ENCODE results near the gene NPFFR2. TPM values are rescaled to one million over a fixed set of nuclear protein-coding genes. Genes with fewer than 3 reads are reported as not detected.
A peak's percentile ranks its signal among the peaks of the same experiment; 100 is the strongest.
"Not testable (repeated sequence)": the region's sequence is repeated elsewhere in the genome, so short reads cannot be mapped to it uniquely, and the experiment has no call there.

NPFFR2 gene
- total RNA-seq, 1 experiment from 2014 or later, result not detected

GRCh38 chr4:72110886-72111285 is 79.1 kb downstream of the NPFFR2 start:
- DNase-seq (ENCODE audit: extremely low read depth, low read depth), result no peak

DNA sequence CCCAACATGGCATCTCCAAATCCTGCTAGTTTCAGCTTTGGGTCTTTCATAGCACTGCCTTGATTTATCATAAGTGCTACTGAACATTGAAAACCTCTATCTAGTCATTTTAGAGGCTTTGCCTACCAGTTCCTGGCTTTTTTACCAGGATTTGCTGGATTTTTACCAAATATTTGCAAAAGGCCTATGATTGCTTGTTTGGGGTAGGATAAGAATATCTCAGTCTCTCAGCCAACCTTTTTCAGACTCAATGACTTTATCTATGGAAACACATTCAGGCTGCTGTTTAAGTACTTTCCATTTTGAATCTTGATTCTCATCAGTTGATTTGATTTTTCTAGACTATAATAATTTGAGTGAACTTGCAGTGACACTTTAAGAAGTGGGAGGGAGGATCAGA is 80.1 kb downstream of the NPFFR2 start:
- no peak for DNase-seq (ENCODE audit: extremely low read depth, low read depth)

GRCh38 chr4:72112514-72113156 is 80.8 kb downstream of the NPFFR2 start:
- DNase-seq (ENCODE audit: extremely low read depth, low read depth), result peak; percentile 76

GRCh38 chr4:72118017-72118416 is 86.2 kb downstream of the NPFFR2 start:
- DNase-seq (ENCODE audit: extremely low read depth, low read depth), result no peak

DNA sequence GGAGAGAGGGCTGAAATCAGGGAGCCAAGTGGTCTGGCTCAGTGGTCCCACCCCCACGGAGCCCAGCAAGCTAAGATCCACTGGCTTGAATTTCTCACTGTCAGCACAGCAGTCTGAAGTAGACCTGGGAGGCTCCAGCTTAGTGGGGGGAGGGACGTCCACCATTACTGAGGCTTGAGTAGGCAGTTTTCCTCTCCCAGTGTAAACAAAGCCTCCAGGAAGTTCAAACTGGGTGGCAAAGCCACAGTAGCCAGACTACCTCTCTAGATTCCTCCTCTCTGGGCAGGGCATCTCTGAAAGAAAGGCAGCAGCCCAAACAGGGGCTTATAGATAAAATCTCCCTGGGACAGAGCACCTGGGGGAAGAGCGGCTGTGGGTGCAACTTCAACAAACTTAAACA is 88.1 kb downstream of the NPFFR2 start:
- no peak for DNase-seq (ENCODE audit: extremely low read depth, low read depth)

- DNase-seq (ENCODE audit: extremely low read depth, low read depth), result no peak
These were observed 96.9 kb downstream of the NPFFR2 start for GRCh38 chr4:72128741-72129140.

- DNase-seq (ENCODE audit: extremely low read depth, low read depth), result no peak
These were observed 104.6 kb downstream of the NPFFR2 start for GRCh38 chr4:72136429-72136828.

- not testable (repeated sequence) for DNase-seq (ENCODE audit: extremely low read depth, low read depth)
These were observed 108.2 kb downstream of the NPFFR2 start for GRCh38 chr4:72139997-72140396.

DNA sequence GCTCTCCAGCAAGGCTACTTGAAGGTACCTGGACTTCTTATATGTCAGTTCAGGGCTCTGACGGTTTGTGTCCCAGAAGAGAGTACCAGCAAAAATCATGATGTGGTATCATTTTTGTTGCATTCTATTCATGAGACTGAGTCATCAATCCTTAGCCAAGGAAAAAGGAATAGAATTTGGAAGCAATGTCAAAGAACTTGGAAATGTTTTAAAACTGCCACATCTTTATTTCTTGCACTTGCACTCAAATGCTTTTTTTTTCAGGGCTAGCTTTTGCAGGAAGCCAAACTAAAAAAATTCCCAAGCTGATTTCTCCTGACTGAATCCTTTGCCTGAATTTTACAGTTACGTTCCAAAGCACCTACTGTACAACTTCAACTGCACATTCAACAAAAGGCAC is 112.4 kb downstream of the NPFFR2 start:
- DNase-seq (ENCODE audit: extremely low read depth, low read depth), result no peak

GRCh38 chr4:72152731-72153130 is 120.9 kb downstream of the NPFFR2 start:
- DNase-seq (ENCODE audit: extremely low read depth, low read depth), result no peak

GRCh38 chr4:72153634-72154033 is 121.8 kb downstream of the NPFFR2 start:
- not testable (repeated sequence) for DNase-seq (ENCODE audit: extremely low read depth, low read depth)

DNA sequence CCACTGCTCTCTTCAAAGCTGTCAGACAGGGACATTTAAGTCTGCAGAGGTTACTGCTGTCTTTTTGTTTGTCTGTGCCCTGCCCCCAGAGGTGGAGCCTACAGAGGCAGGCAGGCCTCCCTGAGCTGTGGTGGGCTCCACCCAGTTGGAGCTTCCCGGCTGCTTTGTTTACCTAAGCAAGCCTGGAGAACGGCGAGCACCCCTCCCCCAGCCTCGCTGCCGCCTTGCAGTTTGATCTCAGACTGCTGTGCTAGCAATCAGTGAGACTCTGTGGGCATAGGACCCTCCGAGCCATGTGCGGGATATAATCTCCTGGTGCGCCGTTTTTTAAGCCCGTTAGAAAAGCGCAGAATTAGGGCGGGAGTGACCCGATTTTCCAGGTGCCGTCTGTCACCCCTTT is 137.5 kb downstream of the NPFFR2 start:
- DNase-seq (ENCODE audit: extremely low read depth, low read depth), result not testable (repeated sequence)

DNA sequence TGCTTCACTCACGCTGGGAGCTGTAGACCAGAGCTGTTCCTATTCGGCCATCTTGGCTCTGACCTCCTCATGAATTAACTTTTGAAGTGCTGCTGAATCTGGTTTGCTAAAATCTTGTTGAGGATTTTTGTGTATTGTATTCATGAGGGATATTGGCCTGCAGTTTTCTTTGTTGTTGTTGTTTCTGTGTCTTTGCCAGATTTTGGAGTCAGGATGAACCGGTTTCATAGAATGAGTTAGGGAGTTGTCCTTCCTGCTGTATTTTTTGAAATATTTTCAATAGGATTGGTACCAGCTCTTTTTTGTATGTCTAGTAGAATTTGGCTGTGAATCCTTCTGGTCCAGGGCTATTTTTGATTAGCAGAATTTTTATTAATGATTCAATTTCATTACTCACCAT is 138.1 kb downstream of the NPFFR2 start:
- no peak for DNase-seq (ENCODE audit: extremely low read depth, low read depth)

- DNase-seq (ENCODE audit: extremely low read depth, low read depth), result no peak
These were observed 140.0 kb downstream of the NPFFR2 start for GRCh38 chr4:72171761-72172160.

DNA sequence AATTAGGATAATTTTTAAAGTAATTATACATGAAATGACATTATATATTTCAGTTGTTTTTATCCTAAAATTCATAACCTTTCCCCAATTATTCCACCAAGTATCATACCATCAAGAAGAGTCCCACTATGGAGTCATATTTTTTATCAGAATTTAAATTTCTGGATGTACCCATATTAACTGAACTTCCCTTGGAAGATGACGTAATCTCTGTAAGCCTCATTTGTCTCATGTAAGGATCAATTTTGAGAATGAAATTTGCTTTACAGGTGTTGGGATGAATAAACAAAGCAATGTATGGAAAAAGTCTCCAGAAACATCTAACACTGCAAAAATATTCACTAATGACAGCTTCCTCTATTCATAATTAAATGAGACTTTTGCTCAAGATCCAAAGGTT is 147.5 kb downstream of the NPFFR2 start:
- DNase-seq (ENCODE audit: extremely low read depth, low read depth), result no peak

DNA sequence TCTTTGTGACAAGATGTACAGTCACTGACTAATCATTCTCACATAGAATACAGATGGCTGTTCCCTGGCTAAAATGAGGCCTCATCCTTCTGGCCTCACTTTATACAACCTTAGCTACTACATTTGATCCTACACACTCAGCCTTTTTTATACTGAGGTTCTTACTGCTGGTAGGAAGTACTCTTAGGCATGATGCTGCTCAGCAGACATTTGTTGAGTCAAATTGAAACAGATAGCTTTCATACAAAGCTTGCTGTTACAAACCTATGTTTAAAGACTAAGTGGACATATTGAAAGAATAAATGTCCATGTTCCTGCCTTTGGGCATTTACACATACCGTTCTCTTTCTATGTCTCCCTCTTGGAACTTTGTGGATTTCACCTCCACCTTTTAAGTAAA is 154.9 kb downstream of the NPFFR2 start:
- DNase-seq (ENCODE audit: extremely low read depth, low read depth), result no peak

GRCh38 chr4:72194046-72194445 is 162.2 kb downstream of the NPFFR2 start:
- no peak for DNase-seq (ENCODE audit: extremely low read depth, low read depth)

DNA sequence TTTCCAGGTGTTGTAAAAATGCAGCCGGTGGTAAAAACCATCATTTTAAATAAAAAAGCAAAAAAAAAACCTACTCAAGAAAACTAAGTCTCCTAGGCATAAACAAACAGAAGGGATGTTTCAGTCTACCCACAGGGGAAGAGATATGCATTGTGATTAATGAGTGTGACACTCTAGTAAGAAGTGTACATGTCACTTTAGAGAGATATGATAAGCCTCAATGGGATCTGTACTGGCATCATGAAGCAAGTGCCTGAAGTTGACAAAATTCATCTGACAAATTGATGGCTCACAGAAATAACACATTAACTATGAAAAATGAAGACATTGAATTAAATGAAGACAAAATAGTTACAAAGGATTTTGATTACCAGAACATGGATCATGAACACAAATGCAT is 162.7 kb downstream of the NPFFR2 start:
- DNase-seq (ENCODE audit: extremely low read depth, low read depth), result no peak

Other genes with a start within 250 kb of the NPFFR2 start
- not detected in 2 replicates for gene GC, start 247.9 kb upstream of the NPFFR2 start, total RNA-seq (2014; rRNA removed; shearing (Covaris generic))